ENCODE measurements around the gene KIF5B. TPM values are rescaled to one million over a fixed set of nuclear protein-coding genes. Genes with fewer than 3 reads are reported as not detected.
"Not testable (repeated sequence)": the region's sequence is repeated elsewhere in the genome, so short reads cannot be mapped to it uniquely, and the experiment has no call there.

KIF5B gene
- total RNA-seq, 1 donor from 2014 or later = 138 TPM

DNA sequence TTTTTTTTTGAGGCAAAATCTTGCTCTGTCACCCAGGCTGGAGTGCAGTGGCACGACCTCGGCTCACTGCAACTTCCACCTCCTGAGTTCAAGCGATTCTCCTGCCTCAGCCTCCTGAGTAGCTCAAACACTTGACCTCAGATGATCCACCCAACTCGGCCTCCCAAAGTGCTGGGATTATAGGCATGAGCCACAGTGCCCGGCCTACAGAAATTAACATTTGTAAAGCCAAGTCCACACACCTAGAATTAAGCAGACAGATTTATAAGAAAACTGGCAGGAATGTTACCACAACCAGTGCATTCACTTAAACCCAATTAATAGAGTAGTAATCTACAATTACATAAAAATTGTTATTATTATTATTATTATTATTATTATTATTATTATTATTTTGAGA, 11.7 kb upstream of the KIF5B start:
- ATAC-seq; DNase-seq (ENCODE audit: missing footprints); intact Hi-C loops (cut with DNase I): not testable (repeated sequence)

DNA sequence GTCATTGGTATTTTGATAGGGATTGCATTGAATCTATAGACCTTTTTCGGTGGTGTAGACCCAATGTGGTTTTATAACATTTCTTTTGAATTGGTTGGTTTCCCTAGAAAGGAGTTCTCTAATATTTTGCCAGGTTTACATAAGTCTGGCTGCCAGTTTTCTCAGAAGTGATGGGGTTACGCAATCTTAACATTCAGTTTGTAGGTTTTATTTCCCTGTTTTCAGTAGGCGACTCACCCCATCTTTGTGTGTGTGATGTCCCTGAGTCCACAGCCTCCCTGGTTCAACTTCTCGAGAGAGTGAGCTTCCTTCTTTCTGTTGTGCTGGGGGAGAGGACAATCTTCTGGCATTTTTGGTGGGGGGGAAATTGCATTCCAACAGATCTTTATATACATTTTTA, 9.6 kb upstream of the KIF5B start:
- intact Hi-C loops (cut with DNase I) = no loop called here
- ATAC-seq (no peak), DNase-seq (ENCODE audit: missing footprints) (no peak)

GRCh38 chr10:32061440-32061839, 5.2 kb upstream of the KIF5B start:
- intact Hi-C loops (cut with DNase I) = no loop called here
- no peak for DNase-seq (ENCODE audit: missing footprints)
- ATAC-seq = no peak

- no peak for ATAC-seq
- intact Hi-C loops (cut with DNase I) = no loop called here
- no peak for DNase-seq (ENCODE audit: missing footprints)
These were observed 4.1 kb upstream of the KIF5B start for GRCh38 chr10:32060347-32060746.

GRCh38 chr10:32059472-32059871, 3.2 kb upstream of the KIF5B start:
- DNase-seq (ENCODE audit: missing footprints) = no peak
- intact Hi-C loops (cut with DNase I) = loop anchor here (5.0 to 10.0 kb wide), 4 partner anchors 88 to 285 kb away; partner anchors contain the start of genes ARHGAP12 and EPC1
- ATAC-seq = no peak

- DNase-seq (ENCODE audit: missing footprints) (no peak), ATAC-seq (no peak)
- intact Hi-C loops (cut with DNase I) = loop anchor here (5.0 to 10.0 kb wide), 4 partner anchors 90 to 288 kb away; partner anchors contain the start of genes ARHGAP12 and EPC1
These were observed 779 bp upstream of the KIF5B start for GRCh38 chr10:32057036-32057372.

DNA sequence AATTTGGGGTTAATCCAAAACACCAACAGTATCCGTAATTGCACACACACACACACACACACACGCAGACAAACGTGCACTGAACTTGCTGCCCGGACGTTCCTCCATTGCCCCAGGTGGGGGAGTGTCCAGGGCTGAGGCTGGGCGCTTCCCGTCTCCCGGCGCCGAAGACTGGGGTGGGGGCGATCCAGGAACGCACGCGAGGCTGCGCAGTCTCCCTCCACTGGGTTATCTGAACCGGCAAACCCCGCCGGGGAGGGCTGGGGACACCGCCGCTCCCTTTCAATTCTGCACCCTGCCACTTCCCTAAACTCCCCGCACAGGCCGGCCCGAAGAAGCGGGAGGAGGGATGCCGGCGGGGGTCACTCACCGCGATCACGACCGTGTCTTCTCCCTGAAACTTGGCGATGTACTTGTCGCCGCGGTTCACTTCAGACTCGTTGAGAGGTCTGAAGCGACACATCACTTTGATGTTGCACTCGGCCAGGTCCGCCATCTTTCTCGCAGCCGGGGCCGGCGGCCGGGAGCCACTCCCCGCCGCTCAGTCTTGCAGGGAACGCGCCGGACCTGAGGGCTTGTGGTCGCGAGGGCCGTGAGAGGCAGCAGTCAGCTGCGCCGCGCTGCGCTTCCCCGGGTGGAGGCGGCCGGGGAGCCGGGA, 618 bp downstream of the KIF5B start:
- intact Hi-C loops (cut with DNase I) = loop anchor here (5.0 to 10.0 kb wide), 4 partner anchors 92 to 289 kb away; partner anchors contain the start of genes ARHGAP12 and EPC1
- ATAC-seq (peak; percentile 72), DNase-seq (ENCODE audit: missing footprints) (peak; percentile 88)

- intact Hi-C loops (cut with DNase I) = loop anchor here (10.0 kb wide), 1 partner anchor 291 kb away; the partner anchor contains the start of gene EPC1
- ATAC-seq = no peak
- no peak for DNase-seq (ENCODE audit: missing footprints)
These were observed 2.1 kb downstream of the KIF5B start for GRCh38 chr10:32054094-32054493.

DNA sequence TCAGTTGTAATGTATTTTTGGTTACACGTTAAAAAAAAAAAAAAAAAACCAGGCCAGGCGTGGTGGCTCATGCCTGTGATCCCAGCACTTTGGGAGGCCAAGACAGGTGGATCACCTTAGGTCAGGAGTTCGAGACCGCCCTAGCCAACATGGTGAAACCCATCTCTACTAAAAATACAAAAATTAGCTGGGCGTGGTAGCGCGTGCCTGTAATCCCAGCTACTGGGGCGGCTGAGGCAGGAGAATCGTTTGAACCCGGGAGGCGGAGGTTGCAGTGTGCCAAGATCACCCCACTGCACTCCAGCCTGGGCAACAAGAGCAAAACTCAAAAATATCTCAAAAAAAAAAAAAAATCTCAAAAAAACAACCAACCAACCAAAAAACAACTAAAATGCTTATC, 2.8 kb downstream of the KIF5B start:
- intact Hi-C loops (cut with DNase I) = loop anchor here (10.0 kb wide), 1 partner anchor 291 kb away; the partner anchor contains the start of gene EPC1
- ATAC-seq; DNase-seq (ENCODE audit: missing footprints): not testable (repeated sequence)

GRCh38 chr10:32051926-32052325, 4.3 kb downstream of the KIF5B start:
- ATAC-seq = no peak
- intact Hi-C loops (cut with DNase I) = loop anchor here (10.0 kb wide), 1 partner anchor 293 kb away; the partner anchor contains the start of gene EPC1

DNA sequence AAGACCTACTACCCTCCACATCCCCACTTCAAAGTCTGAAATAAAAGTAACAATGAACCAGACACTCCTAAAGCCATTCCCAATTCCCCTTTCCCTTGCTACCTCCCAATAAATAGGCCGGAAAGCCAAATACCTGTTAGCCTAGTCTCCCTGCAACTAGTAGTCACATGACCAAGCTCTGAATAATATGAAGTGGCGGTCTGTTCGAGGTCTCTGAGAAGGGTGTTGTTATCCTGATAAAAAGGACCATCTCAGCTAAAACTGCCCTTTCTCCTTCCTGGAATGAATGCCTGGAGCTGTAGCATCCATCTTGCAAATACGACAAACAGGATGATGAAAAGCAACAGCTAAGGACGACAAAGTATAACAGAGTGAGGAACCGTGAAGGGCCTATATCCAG, 6.0 kb downstream of the KIF5B start:
- ATAC-seq (no peak), DNase-seq (ENCODE audit: missing footprints) (no peak)
- intact Hi-C loops (cut with DNase I) = loop anchor here (10.0 kb wide), 1 partner anchor 295 kb away; the partner anchor contains the start of gene EPC1

More at GRCh38 chr10:32051926-32052325, 4.3 kb downstream of the KIF5B start:
- DNase-seq (ENCODE audit: missing footprints) = no peak

DNA sequence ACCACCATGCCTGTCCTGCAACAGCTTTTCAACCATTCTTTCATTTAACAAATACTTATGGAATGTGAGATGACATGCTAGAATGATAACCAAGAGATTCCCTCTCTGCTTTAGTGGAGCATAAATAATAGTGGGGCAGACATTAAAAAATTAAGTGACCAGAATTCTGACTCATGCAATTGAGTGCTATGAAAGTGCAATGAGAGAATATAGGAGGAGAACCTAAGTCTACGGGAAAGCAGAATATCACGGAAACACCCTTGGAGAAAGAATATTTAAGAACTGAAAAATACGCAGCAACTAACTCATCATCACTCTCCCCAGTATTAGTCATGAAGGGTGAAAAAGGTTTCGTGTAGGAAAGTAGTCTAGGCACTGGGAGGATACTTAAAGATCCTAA, 7.1 kb downstream of the KIF5B start:
- intact Hi-C loops (cut with DNase I) = no loop called here
- no peak for DNase-seq (ENCODE audit: missing footprints)
- no peak for ATAC-seq

DNA sequence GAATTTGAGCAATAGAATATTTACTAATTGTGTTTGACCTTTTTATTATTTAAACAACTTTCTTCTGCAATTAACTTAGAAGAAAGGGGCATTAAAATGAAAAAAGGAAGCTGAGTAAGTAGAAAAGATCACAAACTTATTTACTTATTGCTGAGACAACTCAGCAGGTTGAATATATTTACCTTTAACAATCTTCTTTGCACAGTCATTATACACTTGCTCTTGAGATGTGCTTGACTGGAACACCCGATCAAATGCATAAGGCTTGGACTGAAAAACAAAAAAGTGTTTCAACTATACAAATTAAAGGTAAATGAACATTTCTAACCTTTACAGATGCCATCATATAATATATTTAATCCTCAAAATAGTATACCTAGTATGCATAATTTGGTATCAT, 7.9 kb downstream of the KIF5B start:
- intact Hi-C loops (cut with DNase I) = no loop called here
- ATAC-seq = no peak
- no peak for DNase-seq (ENCODE audit: missing footprints)

- DNase-seq (ENCODE audit: missing footprints) (no peak), ATAC-seq (no peak)
- intact Hi-C loops (cut with DNase I) = no loop called here
These were observed 8.3 kb downstream of the KIF5B start for GRCh38 chr10:32047881-32048280.

DNA sequence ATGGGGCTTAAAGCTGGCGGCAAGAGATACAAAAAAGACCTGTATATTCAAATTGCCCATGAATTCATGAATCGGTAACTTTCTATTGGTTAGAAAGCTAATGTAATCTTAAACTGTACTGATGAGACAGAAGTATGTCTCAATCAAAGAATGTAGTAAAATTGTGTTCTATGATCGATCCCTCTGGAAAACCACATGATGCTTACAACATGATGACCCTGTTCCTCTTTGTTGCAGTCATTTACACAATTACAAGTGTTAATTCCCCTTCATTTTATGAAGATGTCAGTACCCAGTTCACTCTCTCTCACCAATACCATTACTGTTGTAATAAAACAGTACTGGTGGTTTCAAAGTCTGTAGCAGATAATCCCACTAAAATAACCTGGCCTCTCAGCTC, 10.1 kb downstream of the KIF5B start:
- DNase-seq (ENCODE audit: missing footprints) (no peak), ATAC-seq (no peak)
- intact Hi-C loops (cut with DNase I) = no loop called here

- DNase-seq (ENCODE audit: missing footprints); intact Hi-C loops (cut with DNase I); ATAC-seq: not testable (repeated sequence)
These were observed 13.5 kb downstream of the KIF5B start for GRCh38 chr10:32042730-32043129.

DNA sequence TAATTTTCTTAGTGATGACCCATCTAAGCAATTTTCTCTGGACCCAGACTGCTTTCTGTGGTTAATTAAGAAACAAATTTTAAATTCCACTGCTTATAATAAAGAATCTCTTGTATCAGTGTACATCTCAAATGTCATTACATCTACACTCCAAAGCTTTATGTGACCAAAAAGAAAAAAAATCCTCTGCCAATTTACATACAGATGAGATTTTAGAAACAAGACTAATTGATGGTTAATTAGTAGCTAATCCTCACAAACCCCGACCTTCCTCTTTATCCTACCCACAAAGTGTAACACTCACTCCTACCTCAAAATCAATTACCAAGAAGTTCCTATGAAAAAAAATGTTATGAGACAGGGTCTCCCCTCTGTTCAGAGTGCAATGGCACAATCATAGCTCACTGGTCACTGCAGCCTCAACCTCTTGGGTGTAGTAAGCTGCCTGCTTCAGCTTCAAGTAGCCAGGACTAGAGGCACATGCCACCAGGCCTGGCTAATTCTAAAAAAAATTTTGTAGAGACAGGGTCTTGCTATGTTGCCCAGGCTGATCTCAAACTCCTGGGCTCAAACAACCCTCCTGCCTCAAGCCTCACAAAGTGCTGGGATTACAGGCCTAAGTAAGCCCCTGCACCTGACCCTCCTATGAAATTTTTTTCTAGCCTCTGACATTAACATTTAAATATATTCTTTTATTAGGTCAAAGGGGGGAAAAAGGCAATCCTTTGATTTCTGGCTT, 14.8 kb downstream of the KIF5B start:
- intact Hi-C loops (cut with DNase I) = no loop called here
- no peak for DNase-seq (ENCODE audit: missing footprints)
- ATAC-seq = no peak

DNA sequence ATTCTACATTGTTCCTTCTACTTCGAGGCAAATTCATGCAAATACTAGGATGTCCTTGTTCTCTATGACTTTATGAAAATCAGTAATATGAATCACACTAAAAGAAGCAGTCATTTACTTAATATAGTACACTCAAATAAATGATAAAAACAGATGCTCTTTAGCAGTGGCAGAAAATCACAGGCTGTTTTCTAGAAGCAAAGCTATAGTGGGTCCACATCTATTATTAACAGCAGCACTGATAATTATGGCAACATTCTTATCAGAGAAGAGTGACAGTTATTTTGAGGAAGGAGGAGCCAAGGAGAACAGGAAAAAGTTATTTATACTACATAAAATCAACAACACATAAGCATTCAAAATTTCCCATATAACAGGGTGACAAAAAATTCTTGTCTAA, 16.5 kb downstream of the KIF5B start:
- intact Hi-C loops (cut with DNase I) = no loop called here
- ATAC-seq = peak; percentile 68

GRCh38 chr10:32038777-32039176, 17.4 kb downstream of the KIF5B start:
- DNase-seq (ENCODE audit: missing footprints) (no peak), ATAC-seq (no peak)
- intact Hi-C loops (cut with DNase I) = no loop called here

More for the DNA sequence above, 16.5 kb downstream of the KIF5B start:
- no peak for DNase-seq (ENCODE audit: missing footprints)

DNA sequence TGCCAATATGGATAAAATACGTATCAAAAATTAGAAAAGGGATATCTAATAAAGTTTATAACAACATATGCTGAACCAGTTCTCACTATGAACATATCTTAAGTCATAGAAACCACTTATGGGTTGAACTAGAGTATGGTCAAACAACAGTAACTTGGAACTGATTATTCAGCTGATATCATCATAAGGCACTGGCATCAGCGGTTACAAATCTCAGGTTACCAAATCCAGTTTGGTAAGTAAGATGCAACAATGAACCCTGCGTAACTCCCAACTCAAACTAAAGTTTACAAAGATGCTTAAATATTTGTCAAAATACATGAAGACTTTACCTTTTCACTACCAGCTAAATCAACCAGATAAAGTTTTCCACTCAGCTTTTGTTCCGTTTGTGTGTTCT, 19.3 kb downstream of the KIF5B start:
- no peak for DNase-seq (ENCODE audit: missing footprints)
- no peak for ATAC-seq
- intact Hi-C loops (cut with DNase I) = no loop called here

All from Right ventricle myocardium inferior (tissue), 1 donor.